ENCODE data around the gene CSKMT. TPM values are rescaled to one million over a fixed set of nuclear protein-coding genes. Genes with fewer than 3 reads are reported as not detected.

The CSKMT gene
- total RNA-seq, 2 experiments from 2014 or later, result 17.8 to 18.8 TPM

DNA sequence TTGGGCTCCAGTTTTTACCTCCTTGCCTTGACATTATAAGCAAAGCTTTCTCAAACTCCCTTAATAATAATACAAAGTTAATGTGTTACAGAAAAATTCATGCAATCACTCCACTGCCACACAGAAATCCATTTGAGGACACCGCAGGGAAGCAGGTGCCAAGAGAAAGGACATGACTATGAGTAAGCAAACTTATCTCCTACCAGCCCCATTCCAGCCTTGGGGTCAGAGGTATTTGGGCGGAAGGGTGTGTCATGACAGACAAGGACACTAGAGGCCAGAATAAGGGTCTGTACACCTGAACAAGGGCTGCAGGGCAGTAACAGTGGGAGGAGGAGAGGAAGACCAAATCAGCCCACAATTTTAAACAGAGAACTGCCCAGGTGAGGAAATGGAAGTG lies 48.2 kb downstream of the CSKMT start:
- no peaks in the 10 kb centered on the region for H3K27me3 Mint-ChIP-seq
- no peak for DNase-seq
- H3K36me3 Mint-ChIP-seq (ENCODE audit: low read depth), result peaks cover 85% of the 10 kb centered on the region
- H3K4me3 Mint-ChIP-seq, result no peak overlapping the region
- H3K9me3 ChIP-seq (ENCODE audit: control insufficient read depth in 1 of 2, insufficient read depth in 1 of 2, low read length in 2 of 2), result no peaks in the 10 kb centered on the region
- no peak overlapping the region for H3K4me3 ChIP-seq (ENCODE audit: low read length)
- no peak for ATAC-seq (ENCODE audit: poor library complexity)
- H3K4me1 Mint-ChIP-seq (ENCODE audit: low read depth), result peaks cover 59% of the 10 kb centered on the region
- H3K4me1 ChIP-seq (ENCODE audit: insufficient read depth, low read length), result peaks cover 43% of the 10 kb centered on the region
- H3K36me3 ChIP-seq (ENCODE audit: insufficient read depth, low read length), result peaks cover 74% of the 10 kb centered on the region
- TF ChIP-seq, protein P1, sequence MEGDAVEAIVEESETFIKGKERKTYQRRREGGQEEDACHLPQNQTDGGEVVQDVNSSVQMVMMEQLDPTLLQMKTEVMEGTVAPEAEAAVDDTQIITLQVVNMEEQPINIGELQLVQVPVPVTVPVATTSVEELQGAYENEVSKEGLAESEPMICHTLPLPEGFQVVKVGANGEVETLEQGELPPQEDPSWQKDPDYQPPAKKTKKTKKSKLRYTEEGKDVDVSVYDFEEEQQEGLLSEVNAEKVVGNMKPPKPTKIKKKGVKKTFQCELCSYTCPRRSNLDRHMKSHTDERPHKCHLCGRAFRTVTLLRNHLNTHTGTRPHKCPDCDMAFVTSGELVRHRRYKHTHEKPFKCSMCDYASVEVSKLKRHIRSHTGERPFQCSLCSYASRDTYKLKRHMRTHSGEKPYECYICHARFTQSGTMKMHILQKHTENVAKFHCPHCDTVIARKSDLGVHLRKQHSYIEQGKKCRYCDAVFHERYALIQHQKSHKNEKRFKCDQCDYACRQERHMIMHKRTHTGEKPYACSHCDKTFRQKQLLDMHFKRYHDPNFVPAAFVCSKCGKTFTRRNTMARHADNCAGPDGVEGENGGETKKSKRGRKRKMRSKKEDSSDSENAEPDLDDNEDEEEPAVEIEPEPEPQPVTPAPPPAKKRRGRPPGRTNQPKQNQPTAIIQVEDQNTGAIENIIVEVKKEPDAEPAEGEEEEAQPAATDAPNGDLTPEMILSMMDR (IDR thresholded peaks at IDR 0.05), result no peak
- CTCF ChIA-PET, result no interaction called here
- no peaks in the 10 kb centered on the region for H3K9me3 Mint-ChIP-seq
- peak overlapping the region; percentile 50 for H3K27ac Mint-ChIP-seq
- no peaks in the 10 kb centered on the region for H3K27me3 ChIP-seq (ENCODE audit: control insufficient read depth in 1 of 2, insufficient read depth in 2 of 2, low read length in 2 of 2)
- H3K27ac ChIP-seq (ENCODE audit: low read depth in 1 of 2, low read length in 2 of 2), result peak overlapping the region in 1 of 2 donors; percentile 50
- POLR2A ChIA-PET, result interaction anchor here (1.3 to 9.9 kb wide), 2 partner anchors 15 to 61 kb away, joined by 3 to 165 read pairs; partner anchors contain the start of genes HNRNPUL2, INTS5 and TTC9C
- intact Hi-C loops (cut with DNase I, micrococcal nuclease), result loop anchor here in 1 of 2 experiments (1.0 kb wide), 1 partner anchor 11 kb away; no protein-coding TSS in a partner anchor

DNA sequence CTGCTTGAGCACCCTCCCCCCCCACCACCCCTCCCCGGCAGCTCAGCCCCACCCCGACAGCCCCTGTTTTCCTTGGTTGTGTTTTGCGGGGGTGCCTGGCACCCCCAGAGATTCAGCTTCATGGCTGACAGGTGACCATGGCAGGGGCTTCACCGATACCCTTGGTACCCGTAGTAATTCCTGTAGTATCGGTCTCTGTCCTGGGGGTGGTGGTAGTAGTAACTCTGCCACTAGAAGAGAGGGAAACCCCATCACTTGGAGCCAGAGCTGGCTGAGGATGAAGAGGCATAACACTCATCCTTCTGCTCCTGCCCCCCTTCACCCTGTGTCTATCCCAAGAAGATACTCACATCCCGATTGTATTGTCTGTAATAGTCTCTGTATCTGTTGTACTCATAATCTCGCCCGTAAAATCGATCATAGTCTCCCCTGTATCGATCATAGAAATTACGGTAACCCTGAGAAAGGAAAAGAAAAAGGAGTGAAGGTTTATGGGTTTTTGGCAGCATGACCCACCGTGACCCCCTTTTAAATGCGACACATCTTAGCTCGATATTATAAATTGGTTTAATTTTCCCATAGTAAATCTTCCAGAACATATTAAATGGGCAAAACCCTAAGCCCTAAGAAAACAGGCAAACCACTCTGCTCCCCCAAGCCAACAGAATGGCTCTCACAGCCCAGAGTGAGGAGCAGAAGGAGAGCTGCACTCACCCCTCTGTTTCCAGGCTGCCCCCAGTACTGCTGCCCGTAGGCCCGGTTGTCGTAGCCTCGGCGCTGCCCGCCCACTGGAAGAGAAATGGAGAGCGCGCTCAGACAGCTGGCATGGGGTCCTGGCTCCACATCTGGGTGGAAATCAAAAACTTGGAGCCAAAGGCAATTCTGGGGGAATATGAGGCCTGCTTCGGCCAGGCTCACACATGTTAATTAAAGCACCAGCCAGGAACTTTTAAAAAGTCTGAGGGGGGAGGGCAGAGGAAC lies 50.3 kb downstream of the CSKMT start:
- CTCF ChIA-PET, result interaction anchor here (1.7 kb wide), 1 partner anchor 71 kb away, joined by 4 read pairs; no protein-coding TSS in a partner anchor
- DNase-seq, result no peak
- intact Hi-C loops (cut with DNase I, micrococcal nuclease), result no loop called here
- Mint-ChIP-seq H3K36me3 (ENCODE audit: low read depth) (peaks cover 90% of the 10 kb centered on the region), H3K27me3 (no peaks in the 10 kb centered on the region), H3K4me1 (ENCODE audit: low read depth) (peaks cover 52% of the 10 kb centered on the region), H3K27ac (no peak overlapping the region), H3K4me3 (no peak overlapping the region), H3K9me3 (no peaks in the 10 kb centered on the region)
- no peak for ATAC-seq (ENCODE audit: poor library complexity)
- TF ChIP-seq, protein P1 (IDR thresholded peaks at IDR 0.05), result no peak
- Histone ChIP-seq H3K4me1 (ENCODE audit: insufficient read depth, low read length) (peaks cover 25% of the 10 kb centered on the region), H3K27me3 (ENCODE audit: control insufficient read depth in 1 of 2, insufficient read depth in 2 of 2, low read length in 2 of 2) (no peaks in the 10 kb centered on the region), H3K9me3 (ENCODE audit: control insufficient read depth in 1 of 2, insufficient read depth in 1 of 2, low read length in 2 of 2) (no peaks in the 10 kb centered on the region), H3K4me3 (ENCODE audit: low read length) (no peak overlapping the region), H3K27ac (ENCODE audit: low read depth in 1 of 2, low read length in 2 of 2) (no peak overlapping the region), H3K36me3 (ENCODE audit: insufficient read depth, low read length) (peaks cover 94% of the 10 kb centered on the region)
- POLR2A ChIA-PET, result interaction anchor here (0.8 to 9.9 kb wide), 6 partner anchors 8 to 141 kb away, joined by 3 to 165 read pairs (median 6); partner anchors contain the start of genes BSCL2, C11orf98, CSKMT and GNG3

DNA sequence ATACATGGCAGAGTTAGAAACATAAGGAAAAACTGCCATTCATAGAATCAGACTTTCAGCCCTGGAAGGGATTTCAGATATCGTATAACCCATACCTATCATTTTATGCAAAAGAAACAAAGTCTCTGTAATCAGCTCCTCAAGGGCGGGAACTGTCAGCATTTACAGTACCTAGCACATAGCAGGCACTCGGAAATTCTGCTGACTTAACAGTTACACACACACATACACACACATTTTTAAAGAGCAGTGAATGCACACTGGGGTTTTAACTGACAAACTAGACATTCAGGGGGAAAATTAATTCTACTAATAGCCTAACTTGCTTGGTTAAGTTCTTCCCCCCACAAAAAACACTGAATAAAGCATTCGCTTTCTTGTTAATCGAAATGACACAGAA lies 51.1 kb downstream of the CSKMT start:
- H3K36me3 ChIP-seq (ENCODE audit: insufficient read depth, low read length), result peaks cover 97% of the 10 kb centered on the region
- intact Hi-C loops (cut with DNase I, micrococcal nuclease), result no loop called here
- TF ChIP-seq, protein P1 (IDR thresholded peaks at IDR 0.05), result no peak
- peaks cover 25% of the 10 kb centered on the region for H3K4me1 ChIP-seq (ENCODE audit: insufficient read depth, low read length)
- DNase-seq (no peak), ATAC-seq (ENCODE audit: poor library complexity) (no peak)
- H3K4me3 Mint-ChIP-seq, result no peak overlapping the region
- no peaks in the 10 kb centered on the region for H3K9me3 ChIP-seq (ENCODE audit: control insufficient read depth in 1 of 2, insufficient read depth in 1 of 2, low read length in 2 of 2)
- ChIA-PET POLR2A (interaction anchor here (1.1 to 2.8 kb wide), 4 partner anchors 9 to 140 kb away, joined by 4 to 6 read pairs (median 6); partner anchors contain the start of genes BSCL2, C11orf98, CSKMT and GNG3), CTCF (interaction anchor here (1.7 kb wide), 1 partner anchor 71 kb away, joined by 4 read pairs; no protein-coding TSS in a partner anchor)
- peaks cover 93% of the 10 kb centered on the region for H3K36me3 Mint-ChIP-seq (ENCODE audit: low read depth)
- H3K4me3 ChIP-seq (ENCODE audit: low read length), result no peak overlapping the region
- no peaks in the 10 kb centered on the region for H3K9me3 Mint-ChIP-seq
- peak overlapping the region in 1 of 2 donors; percentile 25 for H3K27ac ChIP-seq (ENCODE audit: low read depth in 1 of 2, low read length in 2 of 2)
- peaks cover 57% of the 10 kb centered on the region for H3K4me1 Mint-ChIP-seq (ENCODE audit: low read depth)
- H3K27me3 ChIP-seq (ENCODE audit: control insufficient read depth in 1 of 2, insufficient read depth in 2 of 2, low read length in 2 of 2), result no peaks in the 10 kb centered on the region
- no peaks in the 10 kb centered on the region for H3K27me3 Mint-ChIP-seq
- H3K27ac Mint-ChIP-seq, result no peak overlapping the region

All from CD4-positive, alpha-beta T cell (primary cell).